Activated naive CD8-positive, alpha-beta T cell (primary cell): ENCODE measurements around the gene NTN1.

Source experiments
- H3K27ac Mint-ChIP-seq: one replicate; pipeline ENCODE4 v1.8.0; 2021; ENCODE audit warnings: mixed read lengths
- H3K27me3 Mint-ChIP-seq: one replicate; pipeline ENCODE4 v1.8.0; 2021; ENCODE audit warnings: mixed read lengths
- H3K36me3 Mint-ChIP-seq: one replicate; pipeline ENCODE4 v1.8.0; 2021; ENCODE audit warnings: mixed read lengths
- H3K4me1 Mint-ChIP-seq: one replicate; pipeline ENCODE4 v1.8.0; 2021; ENCODE audit warnings: low read depth, mixed read lengths
- H3K4me3 Mint-ChIP-seq: one replicate; pipeline ENCODE4 v1.8.0; 2021; ENCODE audit warnings: mild to moderate bottlenecking, mixed read lengths
- H3K9me3 Mint-ChIP-seq: one replicate; pipeline ENCODE4 v1.8.0; 2021; ENCODE audit warnings: low read depth, mixed read lengths

The NTN1 gene

DNA sequence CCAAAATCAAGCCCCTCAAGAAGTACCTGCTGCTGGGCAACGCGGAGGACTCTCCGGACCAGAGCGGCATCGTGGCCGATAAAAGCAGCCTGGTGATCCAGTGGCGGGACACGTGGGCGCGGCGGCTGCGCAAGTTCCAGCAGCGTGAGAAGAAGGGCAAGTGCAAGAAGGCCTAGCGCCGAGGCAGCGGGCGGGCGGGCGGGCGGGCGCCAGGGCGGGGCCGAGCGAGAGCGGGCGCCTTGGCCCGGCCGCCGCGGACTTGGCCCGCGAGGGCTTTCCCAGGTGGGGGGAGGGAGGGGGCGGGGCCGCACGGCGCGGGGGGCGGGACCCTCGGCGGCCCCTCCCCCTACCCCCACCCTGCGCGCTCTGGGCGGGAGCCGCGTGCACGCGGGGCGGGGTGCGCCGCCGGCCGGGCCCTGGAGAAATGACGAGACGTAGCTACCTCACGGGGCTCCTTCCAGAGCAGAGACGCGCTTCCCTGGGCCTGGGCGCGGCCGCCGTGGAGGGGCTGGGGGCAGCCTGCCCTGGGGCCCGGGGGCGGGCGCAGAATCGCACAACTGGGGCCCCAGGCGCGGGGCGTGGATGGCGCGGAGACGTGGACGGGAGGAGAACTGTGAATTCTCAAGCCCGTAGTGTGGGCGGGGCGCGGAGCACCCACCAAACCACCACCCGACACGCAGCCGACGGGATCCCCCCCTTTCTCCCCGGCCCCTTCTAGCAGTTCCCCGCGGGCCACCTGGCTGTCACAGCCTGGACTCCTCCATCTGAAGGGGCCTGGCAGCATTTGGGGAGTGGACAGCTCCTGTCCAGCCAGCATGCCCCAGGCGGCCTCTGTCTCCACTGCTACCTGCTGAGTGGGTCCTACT lies 218.7 kb downstream of the NTN1 start:
- peak overlapping the region; percentile 34 for H3K27ac Mint-ChIP-seq
- peaks cover 5% of the 10 kb centered on the region for H3K27me3 Mint-ChIP-seq
- H3K36me3 Mint-ChIP-seq, result no peaks in the 10 kb centered on the region
- peaks cover 11% of the 10 kb centered on the region for H3K4me1 Mint-ChIP-seq
- H3K9me3 Mint-ChIP-seq, result no peaks in the 10 kb centered on the region
- peak overlapping the region; percentile 79 for H3K4me3 Mint-ChIP-seq

DNA sequence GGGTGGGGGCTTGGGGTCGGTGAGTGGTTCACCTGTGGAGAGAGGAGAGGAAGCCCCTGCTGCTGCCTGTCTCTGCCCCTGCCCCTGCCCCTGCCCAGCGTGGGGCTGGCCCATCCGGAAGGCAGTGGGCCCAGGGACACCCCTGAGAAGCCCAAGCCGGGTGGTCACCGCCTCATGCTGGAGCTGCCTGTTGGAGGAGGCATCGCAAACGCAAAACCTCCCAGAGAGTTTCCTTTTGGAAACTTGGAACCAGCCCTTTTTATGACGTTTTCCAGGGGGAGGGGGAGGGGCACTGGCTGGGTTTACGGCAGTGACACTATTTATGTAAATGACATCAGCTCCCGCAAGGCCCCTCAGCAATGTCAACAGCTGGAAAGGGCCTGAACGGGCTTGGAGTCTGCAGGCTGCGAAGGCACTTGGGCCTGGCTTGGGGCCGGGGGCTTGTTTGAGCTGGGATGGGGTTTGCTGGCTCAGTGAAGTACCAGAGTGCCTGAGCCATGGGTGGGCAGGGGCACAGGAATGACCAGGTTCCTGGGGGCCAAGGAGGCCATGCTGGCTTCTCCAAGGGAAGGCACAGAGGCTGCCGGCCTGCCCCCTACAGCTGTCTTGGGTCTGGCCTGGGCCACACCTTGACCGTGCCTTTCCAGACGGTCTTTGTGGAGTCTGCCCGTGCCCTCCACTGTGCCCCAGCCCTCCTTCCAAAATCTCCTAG lies 219.5 kb downstream of the NTN1 start:
- Mint-ChIP-seq H3K27ac (peak overlapping the region; percentile 34), H3K9me3 (no peaks in the 10 kb centered on the region), H3K4me1 (peaks cover 9% of the 10 kb centered on the region)

DNA sequence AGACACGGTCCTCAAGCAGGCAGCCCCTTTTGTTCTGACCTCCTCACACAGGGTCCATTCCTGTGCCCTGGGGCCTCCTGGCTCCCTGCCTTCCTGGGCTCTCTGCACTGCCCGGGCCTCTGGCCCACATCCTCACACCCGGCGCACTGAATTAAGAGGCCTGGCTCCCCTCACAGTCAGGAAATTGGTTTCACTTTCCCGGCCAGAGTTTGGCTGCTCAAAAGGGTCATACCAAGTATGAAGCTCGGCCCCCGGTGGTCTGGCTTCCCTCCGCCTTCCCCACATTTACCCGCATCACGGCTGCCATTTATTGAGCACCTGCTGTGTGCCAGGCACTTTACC lies 220.0 kb downstream of the NTN1 start:
- Mint-ChIP-seq H3K27me3 (peaks cover 2% of the 10 kb centered on the region), H3K9me3 (no peaks in the 10 kb centered on the region), H3K4me1 (peaks cover 9% of the 10 kb centered on the region), H3K36me3 (no peaks in the 10 kb centered on the region), H3K4me3 (peak overlapping the region; percentile 44), H3K27ac (no peak overlapping the region)

More for the DNA sequence above, 219.5 kb downstream of the NTN1 start:
- Mint-ChIP-seq H3K27me3 (peaks cover 2% of the 10 kb centered on the region), H3K4me3 (peak overlapping the region; percentile 53), H3K36me3 (no peaks in the 10 kb centered on the region)

DNA sequence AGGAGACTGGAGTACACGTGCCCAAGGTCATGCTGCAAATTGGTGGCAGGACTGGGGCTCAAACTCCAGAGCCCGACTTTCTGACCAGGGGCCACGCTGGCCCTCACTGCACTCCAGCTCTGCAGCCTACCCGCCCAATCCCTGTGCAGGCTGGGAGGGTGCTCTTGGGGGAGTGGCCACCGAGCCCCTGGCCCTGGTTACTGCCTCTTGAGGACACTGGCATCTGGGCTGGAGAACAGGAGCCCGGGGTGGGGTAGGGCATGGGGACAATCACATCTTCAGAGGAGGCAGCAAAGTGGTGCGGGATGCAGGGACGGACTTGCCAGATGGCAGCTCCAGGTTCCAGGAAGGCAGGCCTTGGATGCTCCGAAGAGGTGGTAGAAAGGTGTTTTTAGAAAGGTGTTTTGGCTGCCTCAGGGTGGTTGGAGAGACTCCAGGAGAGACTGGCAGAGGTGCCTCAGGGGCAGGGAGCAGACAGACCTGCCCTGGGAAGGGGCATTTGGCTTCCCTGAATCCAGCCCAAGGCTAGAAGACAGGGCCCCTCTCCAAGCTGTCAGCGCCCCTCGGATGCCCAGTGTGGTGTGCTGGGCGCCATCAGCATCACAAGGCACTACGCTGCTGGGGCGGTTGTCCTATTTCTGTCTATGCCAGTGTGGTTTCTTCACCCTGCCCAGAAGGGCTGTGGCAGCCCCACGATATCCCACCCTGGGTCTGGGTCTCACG lies 220.6 kb downstream of the NTN1 start:
- Mint-ChIP-seq H3K4me3 (peak overlapping the region; percentile 44), H3K9me3 (no peaks in the 10 kb centered on the region), H3K27me3 (peaks cover 2% of the 10 kb centered on the region), H3K4me1 (peaks cover 9% of the 10 kb centered on the region), H3K36me3 (no peaks in the 10 kb centered on the region), H3K27ac (no peak overlapping the region)

DNA sequence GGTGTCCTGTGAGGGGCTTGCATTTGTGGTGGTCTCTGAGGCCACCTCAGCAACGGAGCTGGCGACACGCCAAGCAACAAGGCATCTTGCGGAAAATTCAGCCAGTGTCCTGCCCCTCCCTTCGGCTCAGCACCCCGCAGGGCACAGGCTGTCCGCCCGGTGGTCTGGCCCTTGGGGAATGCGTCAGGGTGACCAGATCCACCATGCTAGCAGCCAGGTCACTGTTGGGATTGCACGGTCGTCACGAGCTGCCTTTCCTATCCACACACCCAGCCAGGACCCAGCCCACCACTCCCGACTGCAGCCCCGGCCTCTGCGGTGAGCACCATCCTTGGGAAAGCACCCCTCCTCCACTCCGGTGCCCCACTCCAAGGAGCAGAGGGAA lies 221.2 kb downstream of the NTN1 start:
- Mint-ChIP-seq H3K36me3 (no peaks in the 10 kb centered on the region), H3K9me3 (no peaks in the 10 kb centered on the region), H3K27me3 (peaks cover 2% of the 10 kb centered on the region), H3K4me3 (no peak overlapping the region), H3K4me1 (peaks cover 9% of the 10 kb centered on the region), H3K27ac (no peak overlapping the region)

DNA sequence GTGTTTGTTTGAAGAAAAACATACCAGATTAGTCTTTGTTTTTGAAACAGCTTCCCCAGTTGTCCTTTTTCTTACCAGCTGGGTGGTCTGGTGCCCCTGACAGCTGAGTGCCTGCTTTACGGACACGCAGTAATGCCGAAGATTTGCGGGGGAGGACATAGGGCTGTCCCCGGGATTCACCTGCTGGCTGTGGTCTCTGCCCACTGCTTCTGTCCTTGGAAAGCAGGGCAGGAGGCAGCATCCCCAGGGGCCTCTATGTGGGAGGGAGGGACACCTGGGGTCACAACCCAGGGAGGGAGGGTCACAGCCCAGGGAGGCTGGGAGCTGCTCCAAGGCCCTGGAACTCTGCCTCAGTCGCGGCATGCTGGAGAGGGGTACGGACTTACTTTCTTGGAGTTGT lies 221.7 kb downstream of the NTN1 start:
- H3K4me1 Mint-ChIP-seq, result peaks cover 9% of the 10 kb centered on the region
- no peak overlapping the region for H3K27ac Mint-ChIP-seq
- H3K27me3 Mint-ChIP-seq, result peaks cover 2% of the 10 kb centered on the region
- no peak overlapping the region for H3K4me3 Mint-ChIP-seq
- H3K36me3 Mint-ChIP-seq, result no peaks in the 10 kb centered on the region
- H3K9me3 Mint-ChIP-seq, result no peaks in the 10 kb centered on the region

DNA sequence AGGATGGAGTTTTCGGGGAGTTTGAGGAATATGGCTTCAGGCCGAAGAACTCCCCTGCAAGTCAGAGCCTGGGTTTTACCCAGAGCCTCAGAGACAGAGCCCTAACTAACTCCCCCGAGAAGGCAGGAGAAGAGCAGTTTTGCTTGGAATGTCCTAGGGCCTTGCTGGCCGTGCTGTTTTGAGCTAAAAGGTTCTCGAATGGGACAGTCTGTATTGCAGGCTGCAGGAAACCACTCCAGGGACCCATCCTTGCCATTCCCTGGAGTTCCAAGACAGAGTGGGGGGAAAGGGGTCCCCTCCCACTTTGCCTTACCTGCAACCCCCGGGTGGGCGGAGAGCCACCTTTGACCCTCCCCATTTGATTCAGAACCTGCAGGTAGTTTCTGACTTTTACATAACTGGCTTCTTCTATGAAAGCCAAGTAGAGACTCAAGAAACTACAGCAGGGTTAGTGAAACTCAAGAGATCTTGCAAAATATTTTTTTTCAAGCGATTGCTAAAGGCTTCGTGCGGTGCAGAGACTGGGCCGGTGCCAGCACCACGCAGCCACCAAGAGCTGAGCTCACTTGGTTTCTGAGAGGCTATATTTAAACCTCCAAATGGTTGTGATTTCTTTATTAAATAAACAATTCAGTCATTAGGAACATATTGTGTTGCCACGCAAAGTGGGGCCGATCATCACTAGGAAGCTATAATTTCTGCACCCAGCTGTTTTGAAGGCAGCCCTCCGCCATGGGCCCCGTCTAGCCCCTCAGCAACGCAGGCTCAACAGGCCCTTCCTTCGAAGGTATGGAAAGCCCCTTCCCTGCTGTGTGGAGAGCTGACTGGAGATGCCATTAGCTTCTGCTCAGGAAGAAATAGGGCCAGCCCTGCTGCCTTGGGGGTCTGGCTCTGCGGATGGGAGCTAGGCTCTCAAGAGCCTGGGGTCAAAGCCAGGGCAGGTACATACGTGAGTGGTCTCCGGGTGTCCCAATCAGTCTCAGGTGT lies 223.0 kb downstream of the NTN1 start:
- H3K4me3 Mint-ChIP-seq, result no peak overlapping the region
- no peaks in the 10 kb centered on the region for H3K9me3 Mint-ChIP-seq
- no peak overlapping the region for H3K27ac Mint-ChIP-seq
- peaks cover 3% of the 10 kb centered on the region for H3K36me3 Mint-ChIP-seq
- H3K27me3 Mint-ChIP-seq, result no peaks in the 10 kb centered on the region
- H3K4me1 Mint-ChIP-seq, result peaks cover 3% of the 10 kb centered on the region

DNA sequence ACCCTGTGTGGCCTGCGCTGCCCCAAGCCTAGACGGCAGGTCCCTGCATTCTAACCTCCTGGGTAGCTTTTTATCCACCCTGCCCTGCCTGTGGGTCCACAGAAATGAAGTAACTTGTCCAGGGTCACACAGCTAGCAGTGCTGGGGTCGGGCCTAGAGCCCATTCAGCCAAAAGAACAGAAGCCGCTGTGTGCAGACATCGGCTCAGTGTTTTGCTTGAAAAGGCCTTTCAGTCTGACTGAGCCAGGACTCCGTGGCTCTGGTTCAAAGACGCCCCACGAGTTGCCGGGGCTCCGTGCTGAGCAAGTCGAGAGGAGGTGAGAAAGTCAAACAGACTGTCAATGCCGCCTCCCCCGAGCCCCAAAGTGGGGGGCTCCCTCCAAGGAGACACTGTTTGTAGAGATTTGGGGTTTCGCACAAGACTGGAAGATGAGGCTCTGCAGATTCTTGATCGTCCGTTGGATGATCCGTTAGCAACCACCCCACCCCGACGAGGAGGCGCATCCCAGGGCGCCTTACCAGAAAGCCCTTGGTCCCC lies 226.2 kb downstream of the NTN1 start:
- H3K4me1 Mint-ChIP-seq, result peaks cover 3% of the 10 kb centered on the region
- no peak overlapping the region for H3K4me3 Mint-ChIP-seq
- no peak overlapping the region for H3K27ac Mint-ChIP-seq
- H3K36me3 Mint-ChIP-seq, result peaks cover 4% of the 10 kb centered on the region
- H3K9me3 Mint-ChIP-seq, result no peaks in the 10 kb centered on the region
- no peaks in the 10 kb centered on the region for H3K27me3 Mint-ChIP-seq

DNA sequence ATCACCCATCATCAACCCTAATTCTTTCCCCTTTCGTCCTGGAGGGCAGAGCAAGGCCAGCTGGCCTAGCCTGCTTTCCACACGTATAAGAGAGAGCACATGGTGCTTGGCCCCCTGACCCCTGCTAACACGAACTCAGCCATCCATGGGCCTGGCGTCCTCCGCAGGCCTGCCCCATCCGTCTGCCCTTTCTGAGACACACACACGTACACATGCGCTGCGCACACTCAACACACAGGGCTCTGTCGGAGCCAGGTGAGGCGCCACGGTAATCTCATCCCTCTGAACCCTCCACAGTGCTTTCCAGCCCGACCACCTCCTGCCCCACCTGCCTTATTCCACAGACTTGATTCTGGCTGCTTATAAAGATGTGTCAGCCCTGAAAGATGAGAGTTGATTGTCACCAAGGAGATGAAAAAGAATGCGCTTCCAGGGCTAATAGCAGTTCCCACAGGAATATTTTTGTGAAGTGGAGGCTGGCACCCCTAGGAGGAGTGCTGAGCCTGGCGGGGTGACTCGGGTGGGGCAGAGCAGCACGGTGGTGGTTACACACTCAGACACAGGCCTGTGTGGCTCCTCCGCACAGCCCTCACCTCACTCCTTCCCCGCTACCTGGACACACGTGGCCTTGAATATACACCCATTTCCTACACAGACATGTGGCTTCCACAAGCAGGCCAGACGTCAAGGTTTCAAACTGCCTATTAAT lies 228.1 kb downstream of the NTN1 start:
- H3K4me1 Mint-ChIP-seq, result peaks cover 16% of the 10 kb centered on the region
- no peaks in the 10 kb centered on the region for H3K9me3 Mint-ChIP-seq
- no peak overlapping the region for H3K4me3 Mint-ChIP-seq
- H3K36me3 Mint-ChIP-seq, result peaks cover 4% of the 10 kb centered on the region
- no peak overlapping the region for H3K27ac Mint-ChIP-seq
- H3K27me3 Mint-ChIP-seq, result no peaks in the 10 kb centered on the region

DNA sequence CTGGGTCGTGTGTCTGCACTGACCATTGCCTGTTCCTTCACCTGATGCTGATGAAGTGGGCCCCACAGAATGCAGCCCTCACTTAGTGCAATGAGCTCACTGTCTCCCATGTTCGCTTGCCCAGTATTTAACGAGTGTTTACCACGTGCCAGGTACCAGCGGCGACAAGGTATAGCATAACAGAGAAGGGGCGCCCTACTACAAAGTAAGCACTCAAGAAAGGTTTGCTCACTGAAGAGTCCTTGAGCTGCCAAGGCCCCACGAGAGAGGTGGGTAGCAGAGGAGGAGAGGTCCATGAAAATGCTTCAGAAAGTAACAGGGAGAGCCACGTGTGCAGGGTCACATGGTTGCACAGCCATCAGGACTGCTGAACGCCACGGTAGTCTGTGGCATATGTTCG lies 230.0 kb downstream of the NTN1 start:
- Mint-ChIP-seq H3K4me1 (peaks cover 18% of the 10 kb centered on the region), H3K36me3 (peaks cover 6% of the 10 kb centered on the region), H3K27me3 (no peaks in the 10 kb centered on the region), H3K9me3 (no peaks in the 10 kb centered on the region), H3K27ac (no peak overlapping the region), H3K4me3 (no peak overlapping the region)

DNA sequence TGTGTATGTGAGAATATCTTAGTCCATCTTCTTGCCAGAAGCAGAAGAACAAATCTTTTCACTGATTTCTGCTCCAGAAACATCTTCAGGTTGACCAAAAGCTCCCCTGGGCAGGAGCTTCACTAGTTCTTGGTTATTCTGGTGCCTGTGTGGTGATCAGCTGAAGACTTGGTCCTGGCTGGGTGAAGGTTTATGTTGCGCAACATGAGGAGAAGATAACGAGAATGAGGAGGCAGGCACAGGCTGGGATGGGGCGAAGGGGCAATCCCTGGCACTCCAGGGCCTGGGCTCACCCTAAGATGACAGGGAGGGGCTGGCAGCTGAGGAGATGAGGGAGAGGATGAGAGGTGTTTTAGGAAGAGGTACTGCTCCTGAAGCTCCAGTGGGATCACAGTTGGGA lies 232.0 kb downstream of the NTN1 start:
- Mint-ChIP-seq H3K4me3 (no peak overlapping the region), H3K9me3 (no peaks in the 10 kb centered on the region), H3K36me3 (peaks cover 9% of the 10 kb centered on the region), H3K4me1 (peaks cover 20% of the 10 kb centered on the region), H3K27me3 (no peaks in the 10 kb centered on the region), H3K27ac (peak overlapping the region; percentile 58)

DNA sequence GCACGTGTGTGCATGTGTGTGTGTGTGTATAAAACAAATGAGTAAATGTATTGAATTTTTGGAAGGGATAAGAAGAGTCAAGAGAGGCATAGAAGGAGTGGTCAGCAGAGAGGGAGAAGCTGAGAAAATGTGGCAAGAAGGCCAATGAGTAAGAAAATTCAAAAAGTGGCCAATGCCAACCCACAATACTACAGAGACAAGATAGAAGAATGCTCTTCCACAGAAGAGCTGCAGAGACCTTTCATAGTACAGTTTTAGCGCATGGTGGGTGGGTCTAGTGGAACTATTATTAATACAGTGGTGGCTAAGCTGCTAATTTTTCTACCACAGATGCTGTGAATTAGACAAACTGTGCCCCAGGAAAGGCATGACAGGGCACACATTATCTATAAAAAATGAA lies 233.5 kb downstream of the NTN1 start:
- Mint-ChIP-seq H3K27me3 (no peaks in the 10 kb centered on the region), H3K9me3 (no peaks in the 10 kb centered on the region), H3K4me1 (peaks cover 24% of the 10 kb centered on the region), H3K27ac (no peak overlapping the region), H3K36me3 (peaks cover 7% of the 10 kb centered on the region), H3K4me3 (no peak overlapping the region)

DNA sequence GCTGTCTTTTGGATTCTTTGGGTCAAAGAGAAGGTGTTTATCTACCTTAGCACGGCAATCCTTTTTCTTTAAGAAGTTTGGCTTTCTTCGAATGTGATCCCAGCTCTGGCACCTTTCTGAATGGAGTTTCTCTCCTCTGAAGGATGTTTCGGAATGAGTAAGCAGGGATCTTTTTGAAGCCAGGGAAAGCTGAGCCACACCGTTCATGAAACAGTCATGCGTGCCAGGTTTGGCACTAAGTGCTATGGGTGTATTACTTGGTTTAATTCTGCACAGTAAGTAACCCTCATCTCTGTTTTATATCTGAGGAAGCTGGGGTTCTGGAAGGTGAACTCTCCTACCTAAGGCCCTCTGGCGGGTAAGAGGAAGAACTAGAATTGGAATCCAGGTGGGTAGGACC lies 234.5 kb downstream of the NTN1 start:
- no peaks in the 10 kb centered on the region for H3K9me3 Mint-ChIP-seq
- H3K36me3 Mint-ChIP-seq, result peaks cover 7% of the 10 kb centered on the region
- no peak overlapping the region for H3K4me3 Mint-ChIP-seq
- peaks cover 24% of the 10 kb centered on the region for H3K4me1 Mint-ChIP-seq
- H3K27me3 Mint-ChIP-seq, result no peaks in the 10 kb centered on the region
- H3K27ac Mint-ChIP-seq, result no peak overlapping the region

DNA sequence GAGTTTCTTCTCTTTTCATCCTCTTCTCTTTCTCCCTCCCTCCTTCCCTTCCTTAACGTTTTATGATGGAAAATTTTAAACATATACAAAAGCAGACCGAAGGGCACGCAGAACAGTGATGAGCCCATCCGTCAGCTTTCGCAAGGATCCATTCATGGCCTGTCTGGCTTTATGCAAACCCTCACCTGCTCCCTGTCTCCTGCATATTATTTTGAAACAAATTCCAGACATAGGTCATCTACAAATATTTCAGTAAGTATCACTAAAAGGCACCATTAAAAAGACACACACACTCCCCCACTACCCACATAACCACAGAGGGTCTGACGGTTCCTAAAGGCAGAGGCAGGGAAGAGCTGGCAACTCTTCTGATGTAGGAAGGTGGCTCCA lies 235.0 kb downstream of the NTN1 start:
- H3K9me3 Mint-ChIP-seq, result no peaks in the 10 kb centered on the region
- H3K27ac Mint-ChIP-seq, result no peak overlapping the region
- no peak overlapping the region for H3K4me3 Mint-ChIP-seq
- H3K27me3 Mint-ChIP-seq, result no peaks in the 10 kb centered on the region
- peaks cover 7% of the 10 kb centered on the region for H3K36me3 Mint-ChIP-seq
- peaks cover 22% of the 10 kb centered on the region for H3K4me1 Mint-ChIP-seq
